Neural cell (in vitro differentiated cells): ENCODE data around the gene KHDRBS2. TPM values are rescaled to one million over a fixed set of nuclear protein-coding genes. Genes with fewer than 3 reads are reported as not detected.

Experiments
- H2AFZ ChIP-seq: fragments of 200-600, 300-800 bp; sonication (generic), shearing (Covaris generic); 2 replicates; pipeline ENCODE4 v1.6.0; 2014; ENCODE audit warnings: low read depth, mild to moderate bottlenecking, antibody characterized with exemption, low read length, moderate library complexity
- H3F3A ChIP-seq: fragments of 200-600 bp; shearing (Covaris generic); 2 replicates; pipeline ENCODE4 v1.6.1; 2016; ENCODE audit warnings: mild to moderate bottlenecking, moderate library complexity, mixed read lengths, antibody characterized with exemption, low read length; ENCODE audit not compliant: insufficient read depth, poor library complexity, severe bottlenecking
- H3K27ac ChIP-seq: fragments of 200-600, 300-800 bp; sonication (generic), shearing (Covaris generic); 2 replicates; pipeline ENCODE4 v1.5.1; 2014; ENCODE audit warnings: mild to moderate bottlenecking, low read length, moderate library complexity
- H3K27me3 ChIP-seq: fragments of 300-800, 200-600 bp; sonication (generic), shearing (Covaris generic); 2 replicates; pipeline ENCODE4 v1.6.0; 2014; ENCODE audit warnings: mild to moderate bottlenecking, low read depth, low read length, moderate library complexity; ENCODE audit not compliant: insufficient read depth
- H3K36me3 ChIP-seq: fragments of 300-800, 200-600 bp; sonication (generic), shearing (Covaris generic); 2 replicates; pipeline ENCODE4 v1.5.1; 2014; ENCODE audit warnings: mild to moderate bottlenecking, antibody characterized with exemption, low read length, moderate library complexity; ENCODE audit not compliant: insufficient read depth
- H3K4me2 ChIP-seq: fragments of 300-800, 200-600 bp; sonication (generic), shearing (Covaris generic); 2 replicates; pipeline ENCODE4 v1.6.0; 2014; ENCODE audit warnings: mild to moderate bottlenecking, low read length
- H3K4me3 ChIP-seq: fragments of 300-800, 200-600 bp; sonication (generic), shearing (Covaris generic); 2 replicates; pipeline ENCODE4 v1.5.1; 2014; ENCODE audit warnings: mild to moderate bottlenecking, low read length, moderate library complexity
- H3K79me2 ChIP-seq: fragments of 200-600 bp; shearing (Covaris generic); replicated peaks from 2 replicates; pipeline ENCODE4 v1.6.0; 2014; ENCODE audit warnings: mild to moderate bottlenecking, low read length, moderate library complexity; ENCODE audit not compliant: insufficient read depth
- H3K9ac ChIP-seq: fragments of 300-800, 200-600 bp; sonication (generic), shearing (Covaris generic); 2 replicates; pipeline ENCODE4 v1.6.1; 2016; ENCODE audit warnings: mild to moderate bottlenecking, low read length, mixed read lengths
- H3K9me2 ChIP-seq: fragments of 200-600 bp; shearing (Covaris generic); 2 replicates; pipeline ENCODE4 v1.6.1; 2016; ENCODE audit warnings: mild to moderate bottlenecking, low read length, mixed read lengths; ENCODE audit not compliant: insufficient read depth
- H3K9me3 ChIP-seq: fragments of 200-600, 300-800 bp; sonication (generic), shearing (Covaris generic); 2 replicates; pipeline ENCODE4 v1.6.1; 2016; ENCODE audit warnings: mild to moderate bottlenecking, mixed run types, low read length, moderate library complexity, mixed read lengths
- H4K20me1 ChIP-seq: fragments of 200-600 bp; shearing (Covaris generic); 2 replicates; pipeline ENCODE4 v1.6.1; 2016; ENCODE audit warnings: mild to moderate bottlenecking, mixed run types; ENCODE audit not compliant: insufficient read depth
- CTCF ChIP-seq: fragments of 450-650 bp; IDR thresholded peaks from 2 replicates; pipeline ENCODE4 v1.5.1; 2014; ENCODE audit warnings: antibody characterized with exemption, mild to moderate bottlenecking, moderate library complexity; ENCODE audit not compliant: poor library complexity, severe bottlenecking
- EP300 ChIP-seq: fragments of 450-650 bp; conservative IDR thresholded peaks from 2 replicates; pipeline ENCODE4 v1.6.1; 2014; ENCODE audit warnings: antibody characterized with exemption, mild to moderate bottlenecking, moderate library complexity; ENCODE audit not compliant: poor library complexity, severe bottlenecking
- EZH2 ChIP-seq: fragments of 200-600, 300-800 bp; shearing (Covaris generic), sonication (generic); IDR thresholded peaks from 2 replicates; pipeline ENCODE4 v1.6.1; 2014; ENCODE audit warnings: antibody characterized with exemption, low read length, borderline replicate concordance, mild to moderate bottlenecking; ENCODE audit not compliant: insufficient read depth, poor library complexity, severe bottlenecking
- MXI1 ChIP-seq: fragments of 450-650 bp; conservative IDR thresholded peaks from 2 replicates; pipeline ENCODE4 v1.6.1; 2014; ENCODE audit warnings: antibody characterized with exemption, mild to moderate bottlenecking; ENCODE audit not compliant: poor library complexity, severe bottlenecking
- POLR2AphosphoS5 ChIP-seq: IDR thresholded peaks from 2 replicates; pipeline ENCODE4 v1.6.1; 2012
- RAD21 ChIP-seq: fragments of 450-650 bp; conservative IDR thresholded peaks from 2 replicates; pipeline ENCODE4 v1.6.1; 2014; ENCODE audit warnings: antibody characterized with exemption, mild to moderate bottlenecking, moderate library complexity
- REST ChIP-seq: IDR thresholded peaks from 2 replicates; pipeline ENCODE4 v1.6.1; 2012; ENCODE audit warnings: borderline replicate concordance
- SMC3 ChIP-seq: fragments of 450-650 bp; conservative IDR thresholded peaks from 2 replicates; pipeline ENCODE4 v1.6.1; 2014; ENCODE audit warnings: antibody characterized with exemption, mild to moderate bottlenecking, moderate library complexity; ENCODE audit not compliant: poor library complexity
- TAF1 ChIP-seq: IDR thresholded peaks from 2 replicates; pipeline ENCODE4 v1.6.1; 2012; ENCODE audit warnings: low read depth
- polyA plus RNA-seq: library from polyadenylated mRNA; depleted of rRNA; stranded (reverse); fragments of >200 nt; gene quantifications from 2 replicates; pipeline ENCODE4 v1.2.3, GENCODE V29; 2014

KHDRBS2 gene
- polyA plus RNA-seq, 1 donor from 2014 or later = 28.5 TPM

- H3K9me2 ChIP-seq = no peaks in the 10 kb centered on the region
- no peak overlapping the region for H3K27ac ChIP-seq
- no peak overlapping the region for H3K4me3 ChIP-seq
- no peaks in the 10 kb centered on the region for H4K20me1 ChIP-seq
- TF ChIP-seq EZH2 = no peak
- no peak for TF ChIP-seq POLR2AphosphoS5
- TF ChIP-seq EP300 = no peak
- H3K27me3 ChIP-seq = no peaks in the 10 kb centered on the region
- H2AFZ ChIP-seq = no peak overlapping the region
- H3K79me2 ChIP-seq = no peaks in the 10 kb centered on the region
- H3K4me2 ChIP-seq = no peak overlapping the region
- no peak overlapping the region for H3K9ac ChIP-seq
- no peaks in the 10 kb centered on the region for H3K36me3 ChIP-seq
- H3K9me3 ChIP-seq = no peaks in the 10 kb centered on the region
- H3F3A ChIP-seq = no peaks in the 10 kb centered on the region
These were observed 38.8 kb upstream of the KHDRBS2 start for GRCh38 chr6:62324834-62325233.

GRCh38 chr6:62323818-62324431, 37.9 kb upstream of the KHDRBS2 start:
- no peaks in the 10 kb centered on the region for H3K27me3 ChIP-seq
- no peak overlapping the region for H2AFZ ChIP-seq
- H3K27ac ChIP-seq = peak overlapping the region; percentile 66
- no peak overlapping the region for H3K9ac ChIP-seq
- no peak overlapping the region for H3K4me3 ChIP-seq
- H3K4me2 ChIP-seq = no peak overlapping the region
- no peaks in the 10 kb centered on the region for H4K20me1 ChIP-seq
- no peaks in the 10 kb centered on the region for H3K9me3 ChIP-seq
- H3F3A ChIP-seq = no peaks in the 10 kb centered on the region
- no peaks in the 10 kb centered on the region for H3K36me3 ChIP-seq
- TF ChIP-seq POLR2AphosphoS5 (peak; percentile 60), SMC3 (no peak), EP300 (peak; percentile 88)
- H3K79me2 ChIP-seq = no peaks in the 10 kb centered on the region
- H3K9me2 ChIP-seq = no peaks in the 10 kb centered on the region

GRCh38 chr6:62298745-62299392, 12.8 kb upstream of the KHDRBS2 start:
- H3K4me3 ChIP-seq = no peak overlapping the region

GRCh38 chr6:62296541-62296940, 10.5 kb upstream of the KHDRBS2 start:
- no peaks in the 10 kb centered on the region for H4K20me1 ChIP-seq
- no peaks in the 10 kb centered on the region for H3K9me3 ChIP-seq
- H3K27me3 ChIP-seq = no peaks in the 10 kb centered on the region
- H3K9ac ChIP-seq = no peak overlapping the region
- no peaks in the 10 kb centered on the region for H3K36me3 ChIP-seq
- no peak overlapping the region for H3K4me3 ChIP-seq
- no peaks in the 10 kb centered on the region for H3K79me2 ChIP-seq
- H3K27ac ChIP-seq = no peak overlapping the region
- H3K9me2 ChIP-seq = no peaks in the 10 kb centered on the region
- H3K4me2 ChIP-seq = no peak overlapping the region
- TF ChIP-seq MXI1 (no peak), EZH2 (no peak), POLR2AphosphoS5 (no peak), SMC3 (no peak), RAD21 (no peak), EP300 (no peak), CTCF (no peak), TAF1 (no peak), REST (no peak)
- no peak overlapping the region for H2AFZ ChIP-seq
- no peaks in the 10 kb centered on the region for H3F3A ChIP-seq

More at GRCh38 chr6:62298745-62299392, 12.8 kb upstream of the KHDRBS2 start:
- H3K9me3 ChIP-seq = no peaks in the 10 kb centered on the region
- TF ChIP-seq RAD21 (no peak), MXI1 (no peak)
- H3K4me2 ChIP-seq = no peak overlapping the region
- H2AFZ ChIP-seq = no peak overlapping the region
- no peaks in the 10 kb centered on the region for H3F3A ChIP-seq
- H3K9me2 ChIP-seq = no peaks in the 10 kb centered on the region
- H4K20me1 ChIP-seq = no peaks in the 10 kb centered on the region
- no peaks in the 10 kb centered on the region for H3K79me2 ChIP-seq
- H3K27me3 ChIP-seq = no peaks in the 10 kb centered on the region
- H3K27ac ChIP-seq = no peak overlapping the region
- no peaks in the 10 kb centered on the region for H3K36me3 ChIP-seq
- H3K9ac ChIP-seq = no peak overlapping the region
